HCT116 (cell line): ENCODE measurements around the gene ADGRL3. TPM values are rescaled to one million over a fixed set of nuclear protein-coding genes. Genes with fewer than 3 reads are reported as not detected.

Experiments
- ATAC-seq: fragments of 200-7000 bp; cut with Tn5 transposase; 2 replicates; pipeline ENCODE4 v1.9.1; 2020; ENCODE audit warnings: mild to moderate bottlenecking, moderate library complexity
- BruUV-seq: library from RNA; stranded (reverse); fragments of 400-500 nt; replicated peaks from 2 replicates; lab custom pipeline; 2021; lab: Mats Ljungman, UMichigan
- CTCF ChIA-PET: fragments of 300-600 bp; sonication (Branson Sonifier 250); formaldehyde crosslinking; loops from one replicate; lab custom pipeline; 2021; ENCODE audit warnings: antibody characterized with exemption; lab: Charles Lee
- POLR2A ChIA-PET: fragments of 300-600, 350-600 bp; sonication (Branson Sonifier 250); formaldehyde crosslinking; loops from one replicate; lab custom pipeline; 2021; ENCODE audit warnings: antibody characterized with exemption; lab: Charles Lee
- RAD21 ChIA-PET, 2 experiments: fragments of 300-600 bp; sonication (Branson Sonifier 250); formaldehyde crosslinking; loops; one replicate each; lab custom pipeline; 2023; ENCODE audit warnings: low total read pairs in 2 of 2; ENCODE audit not compliant: uncharacterized antibody in 2 of 2, unreplicated experiment in 2 of 2, low non-redundant PET in 1 of 2; lab: Charles Lee
- DNase-seq: peaks from one replicate; pipeline ENCODE4 v3.0.0-alpha.2; 2010; ENCODE audit warnings: low read depth, low spot score
- H2AFZ ChIP-seq: fragments of 200-600 bp; shearing (Covaris generic), sonication (generic); 2 replicates; pipeline ENCODE4 v1.6.1; 2017; ENCODE audit warnings: low read depth, mixed run types, mixed read lengths, antibody characterized with exemption, low read length; ENCODE audit not compliant: poor library complexity, severe bottlenecking
- H3K27ac ChIP-seq: 2 replicates; pipeline ENCODE4 v1.5.1; 2012; ENCODE audit warnings: low read depth, low read length
- H3K27me3 ChIP-seq: fragments of 200-600 bp; sonication (generic); 2 replicates; pipeline ENCODE4 v1.6.1; 2016; ENCODE audit warnings: mixed run types, low read length, mixed read lengths; ENCODE audit not compliant: insufficient read depth
- H3K36me3 ChIP-seq, 2 experiments: fragments of 200-500 bp in 1 of 2; fragments of 200-600 bp in 1 of 2; sonication (Bioruptor generic) in 1 of 2; sonication (generic) in 1 of 2; 2 replicates each; pipeline versions ENCODE4 v1.5.1 to v1.6.1; 2014 to 2016; ENCODE audit warnings: low read length in 2 of 2, inconsistent platforms in 1 of 2, mixed read lengths in 1 of 2, mixed run types in 1 of 2; ENCODE audit not compliant: insufficient read depth in 2 of 2, control insufficient read depth in 1 of 2
- H3K4me1 ChIP-seq, 2 experiments: fragments of 200-600 bp in 1 of 2; sonication (generic) in 1 of 2; 2 replicates each; pipeline versions ENCODE4 v1.5.1 to v1.6.1; 2012 to 2017; ENCODE audit warnings: low read length in 2 of 2, inconsistent platforms in 1 of 2, mild to moderate bottlenecking in 1 of 2, mixed read lengths in 1 of 2, mixed run types in 1 of 2, moderate library complexity in 1 of 2; ENCODE audit not compliant: insufficient read depth in 2 of 2, control insufficient read depth in 1 of 2
- H3K4me2 ChIP-seq: fragments of 200-600 bp; sonication (generic); 2 replicates; pipeline ENCODE4 v1.6.1; 2017; ENCODE audit warnings: mixed run types, low read length, mixed read lengths
- H3K4me3 ChIP-seq, 2 experiments: fragments of 200-600 bp in 1 of 2; sonication (generic) in 1 of 2; replicated peaks in 1 of 2; 2 replicates each; pipeline ENCODE4 v1.5.1; 2011 to 2016; ENCODE audit warnings: low read length in 2 of 2, control low read depth in 1 of 2, low read depth in 1 of 2, mild to moderate bottlenecking in 1 of 2, mixed read lengths in 1 of 2, mixed run types in 1 of 2
- H3K79me2 ChIP-seq: fragments of 200-600 bp; sonication (generic); 2 replicates; pipeline ENCODE4 v1.6.1; 2017; ENCODE audit warnings: mild to moderate bottlenecking, mixed run types, low read length, moderate library complexity, mixed read lengths; ENCODE audit not compliant: insufficient read depth
- H3K9ac ChIP-seq: fragments of 200-600 bp; sonication (generic); 2 replicates; pipeline ENCODE4 v1.6.1; 2016; ENCODE audit warnings: low read length, mixed read lengths
- H3K9me2 ChIP-seq: fragments of 200-600 bp; sonication (generic), shearing (Covaris generic); 2 replicates; pipeline ENCODE4 v1.6.1; 2017; ENCODE audit warnings: mixed run types, mild to moderate bottlenecking, moderate library complexity; ENCODE audit not compliant: insufficient read depth
- H3K9me3 ChIP-seq, 2 experiments: fragments of 200-500 bp in 1 of 2; fragments of 200-600 bp in 1 of 2; sonication (Bioruptor generic) in 1 of 2; sonication (generic) in 1 of 2; 2 replicates each; pipeline ENCODE4 v1.6.1; 2014 to 2017; ENCODE audit warnings: low read length in 2 of 2, mixed read lengths in 2 of 2, inconsistent platforms in 1 of 2, low read depth in 1 of 2, mild to moderate bottlenecking in 1 of 2, mixed run types in 1 of 2, moderate library complexity in 1 of 2; ENCODE audit not compliant: control insufficient read depth in 1 of 2, insufficient read depth in 1 of 2
- H4K20me1 ChIP-seq: fragments of 200-600 bp; sonication (generic), shearing (Covaris generic); 2 replicates; pipeline ENCODE4 v1.6.1; 2017; ENCODE audit warnings: mixed run types, mild to moderate bottlenecking, moderate library complexity; ENCODE audit not compliant: insufficient read depth
- ATF3 ChIP-seq: IDR thresholded peaks from 2 replicates; pipeline ENCODE4 v1.6.1; 2012
- CEBPB ChIP-seq: IDR thresholded peaks from 2 replicates; pipeline ENCODE4 v1.6.1; 2012; ENCODE audit warnings: low read depth
- CTCF ChIP-seq, 3 experiments: fragments of 200-600 bp in 1 of 3; sonication (generic) in 1 of 3; IDR thresholded peaks in 2 of 3; conservative IDR thresholded peaks in 1 of 3; 2 replicates each; pipeline ENCODE4 v1.5.1; 2012 to 2017; ENCODE audit warnings: low read depth in 2 of 3, low read length in 2 of 3, antibody characterized with exemption in 1 of 3, borderline replicate concordance in 1 of 3, control low read depth in 1 of 3, mild to moderate bottlenecking in 1 of 3, mixed read lengths in 1 of 3, mixed run types in 1 of 3, moderate library complexity in 1 of 3; ENCODE audit not compliant: insufficient read depth in 1 of 3
- EGR1 ChIP-seq: IDR thresholded peaks from 2 replicates; pipeline ENCODE4 v1.6.1; 2012; ENCODE audit warnings: low read depth
- ELF1 ChIP-seq: IDR thresholded peaks from 2 replicates; pipeline ENCODE4 v1.6.1; 2012; ENCODE audit warnings: low read depth, borderline replicate concordance
- EZH2 ChIP-seq: fragments of 200-600 bp; sonication (generic); IDR thresholded peaks from 2 replicates; pipeline ENCODE4 v1.6.1; 2017; ENCODE audit warnings: antibody characterized with exemption, mixed run types
- JUND ChIP-seq: IDR thresholded peaks from 2 replicates; pipeline ENCODE4 v1.6.1; 2012
- POLR2AphosphoS5 ChIP-seq: IDR thresholded peaks from 2 replicates; pipeline ENCODE4 v1.6.1; 2011; ENCODE audit warnings: mild to moderate bottlenecking, low read depth, low read length, moderate library complexity
- SRF ChIP-seq: IDR thresholded peaks from 2 replicates; pipeline ENCODE4 v1.6.1; 2012; ENCODE audit warnings: low read depth
- TCF7L2 ChIP-seq: IDR thresholded peaks from 2 replicates; pipeline ENCODE4 v1.7.0; 2011; ENCODE audit warnings: borderline replicate concordance, inconsistent platforms; ENCODE audit not compliant: insufficient read depth, insufficient read length; ENCODE audit errors: extremely low read depth
- YY1 ChIP-seq: IDR thresholded peaks from 2 replicates; pipeline ENCODE4 v1.6.1; 2011; ENCODE audit warnings: low read length, low read depth, moderate library complexity, mild to moderate bottlenecking; ENCODE audit not compliant: insufficient replicate concordance; ENCODE audit errors: extremely low read depth
- ZBTB33 ChIP-seq: IDR thresholded peaks from 2 replicates; pipeline ENCODE4 v1.6.1; 2011; ENCODE audit warnings: mild to moderate bottlenecking, low read length, moderate library complexity; ENCODE audit not compliant: insufficient replicate concordance; ENCODE audit errors: extremely low read depth
- ZFX ChIP-seq: fragments of 450-650 bp; IDR thresholded peaks from 2 replicates; pipeline ENCODE4 v1.6.1; 2017
- intact Hi-C: fragments of 100-400 bp; cut with micrococcal nuclease; formaldehyde crosslinking; loops from 2 replicates; pipeline ENCODE4 v1.10.0; 2022
- total RNA-seq: library from RNA; stranded (reverse); gene quantifications from one replicate; pipeline ENCODE4 v1.2.1, GENCODE V29; 2021; ENCODE audit not compliant: unreplicated experiment

Gene ADGRL3
- total RNA-seq, 1 experiment from 2014 or later, result not detected

- Histone ChIP-seq H3K27me3 (no peaks in the 10 kb centered on the region), H3K9me2 (no peaks in the 10 kb centered on the region), H3K27ac (no peak overlapping the region), H3K36me3 (no peaks in the 10 kb centered on the region), H2AFZ (no peak overlapping the region), H3K79me2 (no peaks in the 10 kb centered on the region), H3K4me3 (no peak overlapping the region), H3K4me1 (no peaks in the 10 kb centered on the region), H3K9ac (no peak overlapping the region), H3K9me3 (peaks cover 11 to 20% of the 10 kb centered on the region in 2 experiments; a peak in 2 of 4 replicates), H3K4me2 (no peak overlapping the region), H4K20me1 (no peaks in the 10 kb centered on the region)
- ChIA-PET POLR2A (no interaction called here), CTCF (no interaction called here), RAD21 (no interaction called here)
- intact Hi-C loops, result no loop called here
- no peak for DNase-seq
- TF ChIP-seq ATF3 (no peak), JUND (no peak), POLR2AphosphoS5 (no peak), SRF (no peak), EGR1 (no peak), TCF7L2 (no peak), EZH2 (no peak)
- no peak for ATAC-seq
- no TSS peak for BruUV-seq
These were observed 96.0 kb downstream of the ADGRL3 start for GRCh38 chr4:61296144-61296543.

GRCh38 chr4:61298178-61298740 lies 98.1 kb downstream of the ADGRL3 start:
- no peaks in the 10 kb centered on the region for H3K79me2 ChIP-seq
- BruUV-seq, result no TSS peak
- H3K27me3 ChIP-seq, result no peaks in the 10 kb centered on the region
- no peaks in the 10 kb centered on the region for H3K4me1 ChIP-seq
- no peaks in the 10 kb centered on the region for H4K20me1 ChIP-seq
- H3K9me2 ChIP-seq, result no peaks in the 10 kb centered on the region
- no peak for ATAC-seq
- no peak overlapping the region for H3K4me3 ChIP-seq
- no peak overlapping the region for H3K4me2 ChIP-seq
- RAD21 ChIA-PET, result no interaction called here
- DNase-seq, result no peak
- H2AFZ ChIP-seq, result no peak overlapping the region
- no peak overlapping the region for H3K27ac ChIP-seq
- H3K9me3 ChIP-seq, result peaks cover 11 to 16% of the 10 kb centered on the region in 2 experiments; a peak in 2 of 4 replicates
- intact Hi-C loops, result no loop called here
- POLR2A ChIA-PET, result no interaction called here
- H3K36me3 ChIP-seq, result no peaks in the 10 kb centered on the region
- H3K9ac ChIP-seq, result no peak overlapping the region
- CTCF ChIA-PET, result no interaction called here
- TF ChIP-seq CEBPB, result no peak
- TF ChIP-seq EGR1, result no peak
- TF ChIP-seq TCF7L2, result no peak
- no peak for TF ChIP-seq ZBTB33
- no peak for TF ChIP-seq CTCF (IDR thresholded peaks at IDR 0.05 in 2 of 3, conservative IDR thresholded peaks at IDR 0.05 in 1 of 3; ENCODE audit: borderline replicate concordance in 1 of 3, insufficient read depth in 1 of 3, low read depth in 2 of 3, low read length in 2 of 3)
- no peak for TF ChIP-seq ELF1
- no peak for TF ChIP-seq SRF
- no peak for TF ChIP-seq YY1
- no peak for TF ChIP-seq JUND
- no peak for TF ChIP-seq EZH2
- no peak for TF ChIP-seq POLR2AphosphoS5
- TF ChIP-seq ZFX, result no peak
